Endothelial cell (in vitro differentiated cells): ENCODE measurements around the gene CACNB4. TPM values are rescaled to one million over a fixed set of nuclear protein-coding genes. Genes with fewer than 3 reads are reported as not detected.

ENCODE experiments used
- DNase-seq: peaks from one replicate; pipeline ENCODE4 v3.0.0; 2021; ENCODE audit warnings: low spot score
- H3K27ac Mint-ChIP-seq: one replicate; pipeline ENCODE4 v1.8.0; 2021; ENCODE audit warnings: mixed read lengths, inconsistent platforms; ENCODE audit not compliant: unreplicated experiment
- H3K27me3 Mint-ChIP-seq: one replicate; pipeline ENCODE4 v1.8.0; 2021; ENCODE audit warnings: mild to moderate bottlenecking, moderate library complexity, mixed read lengths, inconsistent platforms; ENCODE audit not compliant: unreplicated experiment
- H3K36me3 Mint-ChIP-seq: one replicate; pipeline ENCODE4 v1.8.0; 2021; ENCODE audit warnings: mild to moderate bottlenecking, low read depth, mixed read lengths, inconsistent platforms; ENCODE audit not compliant: unreplicated experiment
- H3K4me1 Mint-ChIP-seq: one replicate; pipeline ENCODE4 v1.8.0; 2021; ENCODE audit warnings: mild to moderate bottlenecking, mixed read lengths, inconsistent platforms; ENCODE audit not compliant: unreplicated experiment
- H3K4me3 Mint-ChIP-seq: one replicate; pipeline ENCODE4 v1.8.0; 2021; ENCODE audit warnings: mild to moderate bottlenecking, mixed read lengths, inconsistent platforms; ENCODE audit not compliant: unreplicated experiment
- H3K9me3 Mint-ChIP-seq: one replicate; pipeline ENCODE4 v1.8.0; 2021; ENCODE audit warnings: mixed read lengths, inconsistent platforms; ENCODE audit not compliant: unreplicated experiment
- total RNA-seq: library from RNA; stranded (reverse); fragmentation: NEBNext Ultra II Directional; extraction: Animal tissue kit (Norgen Biotek cat#: 25700); gene quantifications from one replicate; pipeline ENCODE4 v1.2.1, GENCODE V29; 2021; ENCODE audit not compliant: unreplicated experiment
- TF ChIP-seq, protein P1 (sequence below): fragments of 200-600 bp; sonication (generic); IDR thresholded peaks from one replicate; pipeline ENCODE4 v1.5.0; 2021; ENCODE audit warnings: antibody characterized with exemption; ENCODE audit not compliant: unreplicated experiment

CACNB4 gene
- total RNA-seq, 1 donor from 2014 or later = 1.5 TPM

DNA sequence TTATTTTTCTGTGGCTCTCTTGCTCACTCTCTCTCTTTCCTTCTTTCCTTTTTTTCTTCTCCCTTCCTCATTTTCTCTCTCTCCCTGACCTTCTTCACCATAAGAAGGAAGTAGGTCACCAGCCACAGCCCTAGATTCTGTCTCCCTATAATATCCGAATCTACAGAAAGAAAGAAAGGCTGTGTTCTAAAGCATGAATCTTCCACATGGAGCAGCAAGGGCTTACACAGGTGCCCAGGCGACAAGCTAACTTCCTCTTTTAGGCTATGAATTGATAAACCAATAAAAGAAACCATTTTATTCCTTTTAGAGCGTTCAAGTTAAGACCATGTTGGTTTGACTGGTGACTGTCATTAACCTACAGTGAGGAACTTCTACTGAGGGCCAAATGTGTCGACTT is 49.3 kb downstream of the CACNB4 start:
- no peaks in the 10 kb centered on the region for H3K4me1 Mint-ChIP-seq
- no peaks in the 10 kb centered on the region for H3K36me3 Mint-ChIP-seq
- no peaks in the 10 kb centered on the region for H3K9me3 Mint-ChIP-seq
- peaks cover 4% of the 10 kb centered on the region for H3K27me3 Mint-ChIP-seq
- no peak for DNase-seq
- TF ChIP-seq, protein P1, sequence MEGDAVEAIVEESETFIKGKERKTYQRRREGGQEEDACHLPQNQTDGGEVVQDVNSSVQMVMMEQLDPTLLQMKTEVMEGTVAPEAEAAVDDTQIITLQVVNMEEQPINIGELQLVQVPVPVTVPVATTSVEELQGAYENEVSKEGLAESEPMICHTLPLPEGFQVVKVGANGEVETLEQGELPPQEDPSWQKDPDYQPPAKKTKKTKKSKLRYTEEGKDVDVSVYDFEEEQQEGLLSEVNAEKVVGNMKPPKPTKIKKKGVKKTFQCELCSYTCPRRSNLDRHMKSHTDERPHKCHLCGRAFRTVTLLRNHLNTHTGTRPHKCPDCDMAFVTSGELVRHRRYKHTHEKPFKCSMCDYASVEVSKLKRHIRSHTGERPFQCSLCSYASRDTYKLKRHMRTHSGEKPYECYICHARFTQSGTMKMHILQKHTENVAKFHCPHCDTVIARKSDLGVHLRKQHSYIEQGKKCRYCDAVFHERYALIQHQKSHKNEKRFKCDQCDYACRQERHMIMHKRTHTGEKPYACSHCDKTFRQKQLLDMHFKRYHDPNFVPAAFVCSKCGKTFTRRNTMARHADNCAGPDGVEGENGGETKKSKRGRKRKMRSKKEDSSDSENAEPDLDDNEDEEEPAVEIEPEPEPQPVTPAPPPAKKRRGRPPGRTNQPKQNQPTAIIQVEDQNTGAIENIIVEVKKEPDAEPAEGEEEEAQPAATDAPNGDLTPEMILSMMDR = no peak
- H3K27ac Mint-ChIP-seq = no peak overlapping the region
- no peak overlapping the region for H3K4me3 Mint-ChIP-seq

DNA sequence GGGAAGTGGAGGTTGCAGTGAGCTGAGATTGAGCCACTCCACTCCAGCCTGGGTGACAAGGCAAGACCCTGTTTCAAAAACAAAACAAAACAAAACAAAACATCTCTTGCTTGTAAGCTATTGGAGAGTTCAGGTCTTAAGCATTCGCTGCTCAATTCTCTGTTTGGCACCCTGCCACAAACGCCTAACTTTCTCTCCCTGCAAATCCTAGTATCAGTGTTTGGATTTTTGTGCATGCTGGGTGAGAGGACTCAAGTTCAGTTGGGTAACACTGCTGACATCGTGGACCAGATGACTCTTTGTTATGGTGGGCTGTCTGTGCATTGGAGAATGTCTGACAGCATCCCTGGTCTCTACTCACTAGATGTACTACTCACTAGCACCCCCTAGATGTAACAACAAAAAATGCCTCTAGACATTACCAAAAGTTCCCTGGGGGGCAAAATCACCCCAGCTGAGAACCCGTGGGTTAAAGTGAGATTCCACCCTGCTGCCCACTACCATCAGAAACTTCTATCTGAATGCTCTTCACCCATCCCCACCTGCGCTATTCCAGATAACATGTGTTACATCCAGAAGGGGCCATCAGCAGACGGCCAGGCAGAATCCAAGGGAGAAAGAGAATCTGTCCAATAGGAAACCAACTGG is 50.9 kb downstream of the CACNB4 start:
- H3K9me3 Mint-ChIP-seq = no peaks in the 10 kb centered on the region

DNA sequence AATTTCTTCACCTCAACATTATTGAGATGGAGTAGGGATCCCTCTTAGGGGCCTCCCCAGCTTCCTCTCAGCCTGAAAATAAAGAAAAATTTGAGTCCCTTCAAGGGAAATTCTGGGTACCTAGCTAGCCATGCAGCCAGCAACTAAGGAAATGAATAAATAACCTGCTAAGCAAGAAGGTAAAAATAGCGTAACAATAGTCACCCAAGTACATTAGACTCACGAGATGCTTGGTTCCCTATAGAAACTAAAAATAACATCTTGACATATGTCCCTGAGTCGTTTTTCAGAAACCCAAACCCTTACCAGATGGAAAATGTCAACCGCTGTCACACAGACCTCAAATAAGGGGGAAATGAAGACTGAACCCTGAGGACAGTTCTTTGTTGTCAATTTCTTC is 51.9 kb downstream of the CACNB4 start:
- TF ChIP-seq, protein P1 = no peak
- DNase-seq = no peak
- Mint-ChIP-seq H3K4me1 (no peaks in the 10 kb centered on the region), H3K27me3 (peaks cover 4% of the 10 kb centered on the region), H3K36me3 (no peaks in the 10 kb centered on the region), H3K4me3 (no peak overlapping the region), H3K27ac (no peak overlapping the region), H3K9me3 (no peaks in the 10 kb centered on the region)

More for the DNA sequence above, 50.9 kb downstream of the CACNB4 start:
- TF ChIP-seq, protein P1 = peak; percentile 57
- Mint-ChIP-seq H3K27ac (no peak overlapping the region), H3K36me3 (no peaks in the 10 kb centered on the region), H3K27me3 (peaks cover 4% of the 10 kb centered on the region), H3K4me1 (no peaks in the 10 kb centered on the region), H3K4me3 (no peak overlapping the region)
- DNase-seq = no peak

DNA sequence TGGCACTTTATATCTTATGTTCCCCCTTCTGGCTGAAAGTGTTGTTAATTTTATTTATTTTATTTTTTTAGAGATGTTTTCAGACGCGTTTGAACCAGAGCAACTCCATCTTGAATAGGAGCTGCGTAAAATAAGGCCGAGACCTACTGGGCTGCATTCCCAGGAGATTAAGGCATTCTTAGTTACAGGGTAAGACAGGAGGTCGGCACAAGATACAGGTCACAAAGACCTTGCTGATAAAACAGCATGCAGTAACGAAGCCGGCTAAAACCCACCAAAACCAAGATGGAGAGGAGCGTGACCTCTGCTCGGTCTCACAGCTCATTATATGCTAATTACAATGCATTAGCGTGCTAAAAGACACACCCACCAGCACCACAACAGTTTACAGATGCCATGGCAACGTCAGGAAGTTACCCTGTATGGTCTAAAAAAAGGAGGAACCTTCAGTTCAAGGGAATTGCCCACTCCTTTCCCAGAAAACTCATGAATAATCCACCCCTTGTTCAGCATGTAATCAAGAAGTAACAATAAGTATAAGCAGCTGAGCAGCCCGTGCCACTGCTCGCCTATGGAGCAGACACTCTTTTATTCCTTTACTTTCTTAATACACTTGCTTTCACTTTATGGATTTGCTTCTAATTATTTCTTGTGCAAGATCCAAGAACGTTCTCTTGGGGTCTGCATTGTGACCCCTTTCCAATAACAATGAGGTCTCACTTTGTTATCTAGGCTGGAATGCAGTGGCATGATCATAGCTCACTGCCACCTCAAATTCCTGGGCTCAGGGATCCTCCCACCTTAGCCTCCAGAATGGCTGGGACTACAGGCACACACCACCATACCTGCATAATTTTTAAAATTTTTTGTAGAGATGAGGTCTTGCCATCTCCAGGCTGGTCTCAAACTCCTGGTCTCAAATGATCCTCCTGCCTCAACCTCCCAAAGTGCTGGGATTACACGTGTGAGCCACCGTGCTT is 55.9 kb downstream of the CACNB4 start:
- Mint-ChIP-seq H3K4me1 (peaks cover 10% of the 10 kb centered on the region), H3K4me3 (no peak overlapping the region), H3K9me3 (no peaks in the 10 kb centered on the region), H3K36me3 (no peaks in the 10 kb centered on the region), H3K27ac (no peak overlapping the region), H3K27me3 (peaks cover 2% of the 10 kb centered on the region)
- TF ChIP-seq, protein P1 = no peak
- no peak for DNase-seq

DNA sequence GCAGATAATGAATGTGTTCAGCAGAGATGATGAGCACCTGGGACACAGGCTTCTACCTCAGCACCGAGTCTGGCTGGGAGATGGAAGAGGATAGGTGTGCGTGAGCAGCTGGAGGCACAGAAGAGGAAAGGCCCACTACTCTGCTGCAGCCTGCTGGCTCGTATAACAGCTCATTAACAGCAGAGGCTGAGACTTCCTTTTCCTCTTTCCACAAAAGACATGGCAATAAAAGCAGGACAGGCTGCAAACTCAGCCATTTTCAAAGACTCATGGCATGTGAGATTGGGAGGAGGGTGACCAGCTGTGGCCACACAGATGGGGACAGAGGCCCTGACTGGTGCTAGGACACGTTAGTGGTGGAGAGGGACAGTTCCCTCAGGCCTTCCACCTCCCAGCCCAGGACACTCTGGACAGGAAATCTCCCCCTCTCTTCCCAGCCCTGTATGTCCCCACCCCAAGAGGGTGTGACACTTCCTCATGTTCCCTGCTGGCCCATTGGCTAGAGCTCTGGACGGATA is 60.3 kb downstream of the CACNB4 start:
- Mint-ChIP-seq H3K9me3 (no peaks in the 10 kb centered on the region), H3K27me3 (peaks cover 2% of the 10 kb centered on the region), H3K4me3 (no peak overlapping the region), H3K36me3 (peaks cover 3% of the 10 kb centered on the region), H3K4me1 (peaks cover 11% of the 10 kb centered on the region), H3K27ac (peak overlapping the region; percentile 67)
- peak; percentile 18 for DNase-seq
- TF ChIP-seq, protein P1 = no peak
